Uterus (tissue), 2 donors: ENCODE measurements around the gene KRT84.

Experiments used
- POLR2A ChIP-seq, 2 donors: fragments of 450-650 bp; IDR thresholded peaks; one replicate each; pipeline ENCODE4 v1.6.1; 2016; ENCODE audit warnings: antibody characterized with exemption in 2 of 2, mild to moderate bottlenecking in 1 of 2, moderate library complexity in 1 of 2
- TF ChIP-seq, protein P1 (sequence below), 4 experiments: fragments of 200-600 bp in 2 of 4; fragments of 450-650 bp in 2 of 4; sonication (generic) in 2 of 4; IDR thresholded peaks; one replicate each; pipeline ENCODE4 v1.5.1; 2016 to 2019; ENCODE audit warnings: antibody characterized with exemption in 4 of 4, mild to moderate bottlenecking in 2 of 4, moderate library complexity in 1 of 4

DNA sequence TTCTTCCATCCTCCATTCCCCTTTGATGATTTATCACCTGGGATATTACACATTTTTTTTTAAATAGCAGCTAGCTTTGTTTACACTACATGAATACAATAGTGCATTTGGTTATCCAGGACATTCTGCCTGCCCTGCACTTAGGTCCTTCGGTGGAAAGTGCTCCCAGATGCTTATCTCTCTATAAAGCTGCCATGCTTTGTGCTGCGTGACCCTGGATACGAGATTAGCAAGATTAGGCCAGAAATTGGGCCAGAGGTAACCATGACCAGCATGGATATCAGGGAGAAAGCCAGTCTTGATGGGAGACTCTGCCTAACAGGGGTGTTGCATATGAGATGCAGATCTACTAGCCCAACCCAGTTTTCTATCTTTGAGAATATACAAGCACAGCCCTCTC lies 52.1 kb downstream of the KRT84 start:
- TF ChIP-seq POLR2A (IDR thresholded peaks at IDR 0.05): no peak
- TF ChIP-seq, protein P1, sequence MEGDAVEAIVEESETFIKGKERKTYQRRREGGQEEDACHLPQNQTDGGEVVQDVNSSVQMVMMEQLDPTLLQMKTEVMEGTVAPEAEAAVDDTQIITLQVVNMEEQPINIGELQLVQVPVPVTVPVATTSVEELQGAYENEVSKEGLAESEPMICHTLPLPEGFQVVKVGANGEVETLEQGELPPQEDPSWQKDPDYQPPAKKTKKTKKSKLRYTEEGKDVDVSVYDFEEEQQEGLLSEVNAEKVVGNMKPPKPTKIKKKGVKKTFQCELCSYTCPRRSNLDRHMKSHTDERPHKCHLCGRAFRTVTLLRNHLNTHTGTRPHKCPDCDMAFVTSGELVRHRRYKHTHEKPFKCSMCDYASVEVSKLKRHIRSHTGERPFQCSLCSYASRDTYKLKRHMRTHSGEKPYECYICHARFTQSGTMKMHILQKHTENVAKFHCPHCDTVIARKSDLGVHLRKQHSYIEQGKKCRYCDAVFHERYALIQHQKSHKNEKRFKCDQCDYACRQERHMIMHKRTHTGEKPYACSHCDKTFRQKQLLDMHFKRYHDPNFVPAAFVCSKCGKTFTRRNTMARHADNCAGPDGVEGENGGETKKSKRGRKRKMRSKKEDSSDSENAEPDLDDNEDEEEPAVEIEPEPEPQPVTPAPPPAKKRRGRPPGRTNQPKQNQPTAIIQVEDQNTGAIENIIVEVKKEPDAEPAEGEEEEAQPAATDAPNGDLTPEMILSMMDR (IDR thresholded peaks at IDR 0.05): no peak
